Measurements from ENCODE around the gene UMODL1. TPM values are rescaled to one million over a fixed set of nuclear protein-coding genes. Genes with fewer than 3 reads are reported as not detected.
"Not testable (repeated sequence)": the region's sequence is repeated elsewhere in the genome, so short reads cannot be mapped to it uniquely, and the experiment has no call there.

UMODL1 gene
- total and polyA plus RNA-seq, 9 donors = 0.01 to 2.2 (median 0.24) TPM; not detected in 5

- H3K27me3 ChIP-seq = no peaks in the 10 kb centered on the region
- H3K4me1 ChIP-seq (ENCODE audit: insufficient read depth) = no peaks in the 10 kb centered on the region
- 93 to 95% (median 95%) methylated on average over 30 to 35 of the region's 35 CpGs for WGBS, 3 donors
- no peak overlapping the region for H3K4me3 ChIP-seq
- intact Hi-C loops (cut with DNase I) = no loop called here
- H3K36me3 ChIP-seq = no peaks in the 10 kb centered on the region
- no peak for DNase-seq
- H3K27ac ChIP-seq = no peak overlapping the region
- H3K9me3 ChIP-seq = no peaks in the 10 kb centered on the region
- TF ChIP-seq CTCF (IDR thresholded peaks at IDR 0.05) = no peak
- no peak for TF ChIP-seq POLR2A (IDR thresholded peaks at IDR 0.05)
- TF ChIP-seq EP300 (IDR thresholded peaks at IDR 0.05) = no peak
Measured at GRCh38 chr21:42075686-42076471, 4.8 kb downstream of the UMODL1 start.

DNA sequence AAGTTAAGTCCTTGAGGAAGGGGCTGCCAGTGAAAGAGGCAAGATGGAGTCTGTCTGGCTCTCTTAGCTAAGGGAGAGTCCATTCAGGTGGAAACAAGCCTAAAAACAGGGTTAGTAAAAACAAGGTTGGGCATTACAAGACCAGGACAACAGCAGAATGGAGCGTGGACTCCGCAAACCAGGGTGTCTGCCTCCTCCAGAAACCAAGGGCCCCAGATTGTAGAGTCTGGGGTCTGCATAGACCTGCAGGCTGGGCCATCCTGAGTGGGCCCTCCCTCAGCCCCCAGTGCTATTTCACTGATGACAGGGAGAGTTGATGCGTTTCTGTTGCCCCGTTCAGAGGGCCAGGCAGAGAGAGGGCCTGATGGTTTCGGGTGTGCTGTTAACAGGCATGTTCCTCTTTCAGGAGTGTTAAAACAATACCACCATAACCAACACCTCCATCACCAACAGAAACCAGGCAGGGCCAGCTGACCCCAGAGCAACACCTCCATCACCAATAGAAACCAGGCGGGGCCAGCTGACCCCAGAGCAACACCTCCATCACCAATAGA, 6.6 kb downstream of the UMODL1 start:
- H3K36me3 ChIP-seq; H3K4me1 ChIP-seq (ENCODE audit: insufficient read depth); H3K27ac ChIP-seq; H3K9me3 ChIP-seq; H3K4me3 ChIP-seq; DNase-seq; intact Hi-C loops (cut with DNase I); H3K27me3 ChIP-seq: not testable (repeated sequence)
- WGBS, 3 donors = 92 to 94% (median 92%) methylated on average over 6 of the region's 6 CpGs

GRCh38 chr21:42078247-42079007, 7.3 kb downstream of the UMODL1 start:
- H3K27ac ChIP-seq; H3K27me3 ChIP-seq; H3K4me1 ChIP-seq (ENCODE audit: insufficient read depth); H3K4me3 ChIP-seq; H3K9me3 ChIP-seq; H3K36me3 ChIP-seq; intact Hi-C loops (cut with DNase I); DNase-seq: not testable (repeated sequence)
- 88 to 97% (median 89%) methylated on average over 3 to 10 of the region's 10 CpGs for WGBS, 3 donors

- TF ChIP-seq EP300 (IDR thresholded peaks at IDR 0.05) (no peak), POLR2A (IDR thresholded peaks at IDR 0.05) (no peak), CTCF (IDR thresholded peaks at IDR 0.05) (no peak)
- Histone ChIP-seq H3K27me3 (no peaks in the 10 kb centered on the region), H3K4me3 (no peak overlapping the region), H3K36me3 (no peaks in the 10 kb centered on the region), H3K9me3 (no peaks in the 10 kb centered on the region), H3K27ac (no peak overlapping the region), H3K4me1 (ENCODE audit: insufficient read depth) (no peaks in the 10 kb centered on the region)
- intact Hi-C loops (cut with DNase I) = no loop called here
- WGBS, 3 donors = 80 to 87% (median 83%) methylated on average over 13 of the region's 13 CpGs
- no peak for DNase-seq
Measured at GRCh38 chr21:42079008-42079938, 8.2 kb downstream of the UMODL1 start.

Measured in ovary (tissue), 9 donors.